ENCODE data around the gene PDE6C. TPM values are rescaled to one million over a fixed set of nuclear protein-coding genes. Genes with fewer than 3 reads are reported as not detected.

Gene PDE6C
- total RNA-seq, 1 donor from 2014 or later, result not detected

GRCh38 chr10:93594518-93594917, 17.8 kb upstream of the PDE6C start:
- no peak for DNase-seq (ENCODE audit: low read depth)

DNA sequence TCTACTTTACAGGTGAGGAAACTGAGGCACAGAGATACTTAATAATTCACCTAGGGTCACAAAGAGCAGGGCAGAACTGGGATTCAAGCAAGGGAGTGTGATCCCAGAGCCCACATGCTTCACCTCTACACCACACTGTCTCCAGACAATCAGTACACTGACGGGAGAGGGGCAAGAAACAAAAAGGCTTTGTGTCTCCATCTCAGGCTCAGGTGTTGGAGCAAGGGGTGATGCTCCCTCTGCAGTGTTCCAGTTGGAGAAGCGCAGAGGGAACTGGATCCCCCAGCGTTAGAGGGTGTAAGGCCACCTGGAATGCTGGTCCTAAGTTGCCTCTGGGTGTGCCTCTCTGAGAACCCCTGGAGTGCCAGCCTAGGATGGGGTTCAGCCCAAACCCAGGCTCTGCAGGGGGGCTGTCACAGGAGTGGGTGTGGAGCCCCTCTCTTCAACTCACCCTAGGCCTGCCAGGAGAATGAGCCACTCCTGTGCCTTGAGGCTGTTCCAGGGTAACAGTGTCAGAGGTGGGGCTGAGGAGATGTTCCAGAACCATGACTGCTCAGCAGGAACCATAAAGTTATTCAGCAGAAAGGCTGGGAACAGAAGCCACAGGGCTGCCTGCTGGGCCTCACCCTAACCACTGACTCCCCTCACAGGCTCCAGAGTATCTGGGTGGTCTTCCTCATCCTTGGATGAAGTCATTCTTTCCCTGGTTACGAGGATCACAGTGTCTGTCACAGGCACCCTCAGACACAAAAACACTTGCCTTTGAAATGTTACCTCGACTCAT, 16.8 kb upstream of the PDE6C start:
- DNase-seq (ENCODE audit: low read depth), result no peak

DNA sequence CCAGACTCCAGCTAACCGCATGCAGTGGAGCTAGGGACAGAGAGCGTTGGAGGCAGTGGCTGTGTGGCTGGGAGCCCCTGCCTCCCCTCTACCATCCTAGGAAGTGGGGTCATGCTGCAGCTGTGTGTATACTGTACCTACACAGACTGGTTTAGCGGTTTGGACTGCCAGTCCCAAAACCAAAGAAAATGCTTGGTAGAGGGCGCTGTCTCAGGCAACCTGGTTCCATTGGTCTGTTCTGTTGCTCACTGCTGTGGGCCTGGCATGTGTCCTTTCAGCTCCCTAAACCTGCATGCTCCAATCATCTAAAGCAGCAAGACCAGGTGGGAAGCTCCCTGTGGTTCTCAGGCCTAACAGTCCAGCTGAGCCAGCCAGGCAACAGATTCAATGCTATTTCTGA, 15.8 kb upstream of the PDE6C start:
- no peak for DNase-seq (ENCODE audit: low read depth)

DNA sequence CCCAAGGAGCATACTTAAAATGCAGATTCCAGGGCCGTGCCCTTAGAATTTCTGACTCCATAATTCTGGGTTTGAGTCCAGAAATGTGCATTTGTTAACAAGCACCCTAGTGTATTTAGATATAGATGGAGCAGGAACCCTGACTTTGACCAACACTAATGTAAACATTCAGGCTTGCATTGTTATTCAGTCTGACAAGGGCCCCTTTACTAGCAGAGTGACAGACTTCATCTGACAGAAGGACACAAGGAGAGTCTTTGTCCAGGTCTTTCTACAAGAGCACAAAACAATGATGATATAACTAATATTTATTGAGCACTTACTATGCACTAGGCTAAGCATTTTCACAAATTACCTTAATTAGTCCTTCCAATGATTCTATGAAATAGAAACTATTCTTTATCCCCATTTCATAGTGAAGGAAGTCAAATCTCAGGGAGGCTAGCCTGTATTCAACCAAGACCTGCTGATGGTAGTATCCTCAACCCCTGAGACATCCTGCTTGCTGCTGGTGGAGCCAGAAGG, 15.2 kb upstream of the PDE6C start:
- no peak for DNase-seq (ENCODE audit: low read depth)

GRCh38 chr10:93598157-93598556, 14.2 kb upstream of the PDE6C start:
- peak; percentile 6 for DNase-seq (ENCODE audit: low read depth)

GRCh38 chr10:93599335-93599734, 13.0 kb upstream of the PDE6C start:
- DNase-seq (ENCODE audit: low read depth), result no peak

DNA sequence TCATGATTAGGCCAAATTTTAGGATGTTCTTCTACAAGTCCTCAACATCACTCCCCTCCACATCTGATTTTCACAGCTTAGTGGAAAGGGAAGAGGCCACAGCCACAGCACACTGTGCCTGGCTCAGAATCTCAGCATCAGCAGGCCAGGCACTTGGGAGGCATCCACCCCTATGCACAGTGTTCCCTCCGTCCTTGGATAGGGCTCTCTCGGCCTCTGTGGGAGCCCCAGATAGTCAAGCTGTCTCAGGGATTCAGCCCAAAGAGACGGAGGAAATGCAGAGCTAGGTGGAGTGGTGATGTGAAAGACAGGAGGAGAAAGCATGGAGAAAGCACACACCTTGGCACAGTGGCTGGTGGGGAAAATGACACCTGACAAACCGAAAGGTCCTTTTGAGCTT, 12.6 kb upstream of the PDE6C start:
- no peak for DNase-seq (ENCODE audit: low read depth)

DNA sequence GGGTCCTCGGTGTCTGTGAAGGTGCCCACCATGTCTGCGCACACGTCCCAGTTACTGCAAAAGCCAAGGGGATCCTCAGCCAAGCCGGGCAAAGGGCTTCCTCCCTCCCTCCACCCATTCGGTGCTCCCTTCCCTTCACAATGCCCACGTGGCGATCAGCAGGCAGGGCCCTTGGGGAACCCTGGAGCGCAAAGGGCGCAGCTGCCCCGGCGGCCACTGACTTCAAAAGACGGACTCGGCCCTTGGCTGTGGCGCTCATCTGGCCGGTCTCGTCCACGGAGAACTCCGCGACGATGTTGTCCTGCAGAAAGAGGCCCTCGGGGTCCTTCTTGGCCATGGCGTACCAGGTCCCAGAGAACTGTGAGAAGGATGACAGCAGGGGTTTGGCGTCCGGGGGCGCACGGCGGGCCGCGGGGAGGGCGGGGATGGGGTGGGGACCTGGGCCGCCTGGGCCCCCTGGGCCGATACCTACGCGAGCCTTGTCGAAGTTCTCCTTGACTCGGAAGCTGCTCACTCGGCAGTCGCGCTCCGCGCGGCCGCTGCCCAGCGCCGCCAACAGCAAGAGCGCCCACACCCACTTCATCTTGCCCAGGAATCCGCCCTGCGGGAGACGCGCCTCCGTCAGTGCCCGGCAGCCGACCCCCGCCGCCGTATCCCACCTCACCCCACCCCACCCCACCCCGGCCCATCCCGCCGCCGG, 11.7 kb upstream of the PDE6C start:
- DNase-seq (ENCODE audit: low read depth), result peak; percentile 10

DNA sequence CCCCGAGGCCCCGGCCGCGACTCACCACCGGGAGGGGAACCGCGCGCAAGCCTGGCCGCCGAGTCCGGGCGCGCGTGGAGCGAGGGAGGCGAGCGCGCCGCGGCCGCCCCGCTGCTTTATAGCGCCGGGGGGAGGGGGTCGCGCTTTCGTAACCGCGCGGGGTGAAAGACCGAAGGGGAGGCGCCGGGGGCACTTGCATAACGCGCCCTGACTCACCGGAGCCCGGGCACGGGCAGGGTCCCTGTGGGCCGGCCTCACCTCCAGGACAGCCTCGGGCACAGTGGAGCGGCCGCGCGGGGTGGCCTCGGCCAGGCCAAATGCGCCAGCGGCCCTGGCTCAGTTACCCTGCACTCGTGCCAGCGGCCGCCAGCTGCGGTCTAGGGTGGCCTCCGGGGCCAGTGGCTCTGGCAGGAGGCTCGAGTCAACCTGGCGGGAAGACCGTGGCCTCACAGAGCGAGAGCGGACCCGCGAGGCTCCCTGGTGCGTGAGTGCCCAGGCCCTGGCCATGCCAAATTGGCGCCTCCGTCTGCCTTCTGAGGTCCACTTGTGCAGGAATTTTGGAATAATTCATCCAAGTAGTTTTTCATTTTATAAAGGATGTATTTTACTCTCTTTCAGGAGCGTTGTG, 11.1 kb upstream of the PDE6C start, which contains the start of gene RBP4:
RBP4 (minus strand) TSS at position 90 of the 628 bp plus-strand sequence. CDS start 207 bp downstream, outside the sequence.
- no peak for DNase-seq (ENCODE audit: low read depth)

GRCh38 chr10:93601774-93602162, 10.6 kb upstream of the PDE6C start:
- DNase-seq (ENCODE audit: low read depth), result peak; percentile 4

DNA sequence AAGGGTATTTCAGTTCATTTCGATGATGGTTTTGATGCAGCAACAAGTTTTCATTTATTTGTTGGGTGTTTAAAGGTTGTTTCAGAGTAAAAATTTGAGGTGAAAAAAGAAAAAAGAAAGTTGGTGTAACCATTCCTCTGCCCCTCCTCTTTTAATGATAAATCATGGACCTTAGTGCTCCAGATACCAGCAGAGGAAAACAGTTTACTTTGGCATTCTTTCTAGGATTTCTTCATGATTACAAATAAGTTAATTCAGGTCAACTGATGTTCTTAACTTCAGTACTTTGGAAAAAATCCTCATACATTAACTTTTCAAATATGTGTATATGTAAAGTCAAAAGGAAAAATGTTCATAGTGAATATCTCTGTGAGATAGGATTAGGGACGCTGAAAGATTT, 9.3 kb upstream of the PDE6C start:
- DNase-seq (ENCODE audit: low read depth), result no peak

DNA sequence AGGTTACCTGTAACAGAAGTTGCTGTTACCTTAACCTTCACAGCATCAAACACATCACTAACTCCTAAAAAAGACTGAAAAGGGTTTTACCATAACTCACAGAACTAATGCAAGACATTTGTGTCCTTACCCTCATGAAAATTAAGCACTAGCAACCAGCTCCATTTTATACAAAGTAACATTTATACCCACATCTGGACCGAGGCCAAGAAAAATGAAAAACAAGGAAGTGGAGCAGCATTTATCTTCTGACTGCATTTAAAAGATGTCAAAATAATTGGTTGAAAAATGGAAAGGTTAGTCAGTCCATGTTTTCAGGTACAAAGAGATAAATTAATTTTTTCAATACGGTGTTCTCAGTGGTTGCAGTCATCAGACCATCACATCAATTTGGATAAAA, 8.2 kb upstream of the PDE6C start:
- no peak for DNase-seq (ENCODE audit: low read depth)

GRCh38 chr10:93608421-93608820, 3.9 kb upstream of the PDE6C start:
- DNase-seq (ENCODE audit: low read depth), result no peak

DNA sequence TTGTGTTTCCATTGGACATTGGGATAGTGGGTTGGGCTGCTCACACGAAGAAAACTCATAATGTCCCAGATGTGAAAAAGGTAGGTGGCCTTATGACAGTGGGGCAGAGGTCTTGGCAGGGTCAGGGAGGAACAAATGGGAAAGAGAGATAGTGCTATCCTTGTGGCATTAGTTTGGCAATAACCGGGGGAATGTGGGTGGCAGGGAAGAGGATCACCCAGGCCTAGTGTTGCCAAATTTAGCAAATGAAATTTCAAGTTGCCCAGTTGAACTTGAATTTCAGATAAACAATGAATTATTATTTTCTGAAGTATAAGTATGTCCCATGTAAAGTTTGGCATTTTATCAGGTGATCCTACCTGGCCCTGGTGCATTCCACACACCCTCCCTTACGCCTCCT, 789 bp downstream of the PDE6C start:
- DNase-seq (ENCODE audit: low read depth), result no peak

DNA sequence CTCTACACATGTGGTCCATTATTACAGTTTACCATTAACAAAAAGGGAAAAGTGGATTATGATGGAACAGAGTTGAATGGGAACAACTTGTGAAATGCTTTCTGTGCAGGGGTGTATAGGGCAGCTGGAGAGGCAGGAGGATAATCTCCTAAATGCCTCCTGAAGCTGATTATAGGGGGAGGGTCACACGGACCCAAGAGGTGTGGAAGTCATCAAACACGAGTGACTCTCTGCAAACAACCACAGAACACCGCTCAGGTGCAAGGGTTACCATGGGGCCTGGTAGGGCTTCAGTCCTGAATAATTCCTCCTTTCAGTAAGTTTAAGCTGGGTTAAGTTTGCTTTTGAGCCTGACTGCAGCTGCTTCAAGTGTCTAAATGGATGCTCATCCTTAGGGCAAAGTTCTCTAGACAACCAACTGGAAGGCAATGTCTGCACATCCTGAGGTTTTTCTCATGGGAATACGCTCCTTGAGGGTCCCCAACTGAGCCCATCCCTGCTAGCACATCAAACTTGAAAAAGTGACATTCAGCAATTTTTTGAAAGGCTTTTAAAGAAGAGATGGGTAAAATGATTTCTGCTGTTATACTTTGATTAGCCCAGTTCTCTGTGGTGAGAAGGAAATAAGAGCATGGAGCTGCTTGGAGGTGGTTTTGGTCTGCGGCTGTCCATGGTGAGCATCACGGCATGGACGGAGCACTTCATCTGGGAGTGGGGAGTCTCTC, 1.9 kb downstream of the PDE6C start:
- no peak for DNase-seq (ENCODE audit: low read depth)

- no peak for DNase-seq (ENCODE audit: low read depth)
Observed at GRCh38 chr10:93615576-93616235, 3.4 kb downstream of the PDE6C start.

DNA sequence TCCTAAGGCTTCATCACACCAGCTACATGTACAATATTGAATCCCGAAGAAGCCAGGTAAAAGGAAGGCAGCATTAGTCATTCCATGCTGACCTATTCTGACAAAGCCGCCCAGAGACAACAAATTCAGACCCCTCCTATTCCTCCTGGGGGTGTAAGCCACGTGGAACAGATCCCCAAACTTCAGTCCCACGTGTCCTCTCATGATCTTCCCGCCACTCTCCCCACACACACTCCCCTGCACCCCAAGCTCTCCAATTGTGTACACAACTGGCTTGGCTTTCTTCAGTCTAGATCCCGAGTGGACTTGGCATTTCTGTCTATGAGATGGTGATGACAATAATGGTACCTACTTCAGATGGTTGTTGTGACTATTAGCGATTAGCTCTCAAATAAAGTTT, 8.6 kb downstream of the PDE6C start:
- no peak for DNase-seq (ENCODE audit: low read depth)

DNA sequence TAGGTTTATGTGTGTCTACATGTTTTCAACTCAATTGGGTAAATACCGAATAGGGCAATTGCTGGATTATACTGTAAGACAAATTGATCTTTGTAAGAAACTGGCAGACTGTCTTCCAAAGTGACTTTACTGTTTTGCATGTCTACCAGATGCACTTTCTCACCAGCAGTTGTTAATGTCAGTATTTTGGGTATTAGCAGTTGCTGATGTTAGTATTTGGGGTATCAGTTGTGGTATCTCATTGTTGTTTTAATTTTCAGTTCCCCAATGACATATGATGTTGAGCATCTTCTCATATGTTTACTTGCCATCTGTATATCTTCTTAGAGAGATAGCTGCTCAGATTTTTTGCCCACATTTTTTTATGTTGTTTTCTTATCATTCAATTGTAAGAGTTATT, 10.6 kb downstream of the PDE6C start:
- no peak for DNase-seq (ENCODE audit: low read depth)

GRCh38 chr10:93628858-93629257, 16.5 kb downstream of the PDE6C start:
- DNase-seq (ENCODE audit: low read depth), result no peak

DNA sequence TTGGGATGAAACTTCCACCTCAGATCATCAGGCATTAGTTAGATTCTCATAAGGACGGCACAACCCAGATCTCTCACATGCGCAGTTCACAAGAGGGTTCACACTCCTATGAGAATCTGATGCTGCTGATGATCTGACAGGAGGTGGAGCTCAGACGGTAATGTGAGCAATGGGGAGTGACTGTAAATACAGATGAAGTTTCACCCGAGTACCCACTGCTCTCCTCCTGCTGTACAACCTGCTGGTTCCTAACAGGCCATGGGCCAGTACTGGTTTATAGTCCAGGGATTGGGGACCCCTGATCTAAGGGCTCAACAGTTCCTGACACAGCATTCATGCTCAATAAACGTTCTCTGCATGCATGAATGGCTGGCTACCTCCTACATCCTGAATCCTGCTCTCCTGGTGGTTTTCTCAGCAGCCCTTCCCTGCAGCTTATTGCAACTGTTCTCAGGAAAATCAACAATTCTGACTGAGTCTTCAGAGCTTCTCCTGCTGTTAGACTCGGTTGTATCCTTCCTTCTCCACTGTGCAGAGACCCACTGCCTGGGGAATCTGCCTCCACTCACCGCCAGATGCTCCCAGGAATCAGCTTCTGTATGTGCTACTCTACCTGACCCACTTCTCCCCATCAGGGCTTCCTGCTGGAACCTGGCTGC, 17.4 kb downstream of the PDE6C start:
- DNase-seq (ENCODE audit: low read depth), result peak; percentile 1

Data from renal cortical epithelial cell (primary cell).